Islet of Langerhans (tissue), 1 donor: ENCODE data around the gene SELENOO.

Source experiments
- FAIRE-seq: peaks from one replicate; lab custom pipeline; 2011; peaks lifted over from hg19 to GRCh38; lab: Jason Lieb, UNC

SELENOO gene

DNA sequence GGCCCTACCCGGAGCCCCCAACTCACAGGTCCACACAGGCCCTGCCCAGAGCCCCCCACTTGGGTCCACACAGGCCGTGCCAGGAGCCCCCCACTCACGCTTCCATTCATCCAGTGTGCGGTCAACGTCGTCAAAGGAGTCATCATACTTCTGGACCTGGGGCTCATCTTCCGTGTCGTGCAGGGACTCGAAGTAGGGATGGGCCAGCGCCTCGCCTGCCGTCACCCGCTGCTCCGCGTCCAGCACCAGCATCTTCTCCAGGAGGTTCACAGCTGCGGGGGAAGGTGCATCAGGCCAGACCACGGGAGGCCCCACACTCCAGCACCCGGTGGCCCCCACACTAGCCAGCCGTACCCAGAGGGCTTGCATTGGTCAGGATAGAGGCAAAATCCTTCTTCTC, 54.3 kb downstream of the SELENOO start:
- FAIRE-seq, result no peak

DNA sequence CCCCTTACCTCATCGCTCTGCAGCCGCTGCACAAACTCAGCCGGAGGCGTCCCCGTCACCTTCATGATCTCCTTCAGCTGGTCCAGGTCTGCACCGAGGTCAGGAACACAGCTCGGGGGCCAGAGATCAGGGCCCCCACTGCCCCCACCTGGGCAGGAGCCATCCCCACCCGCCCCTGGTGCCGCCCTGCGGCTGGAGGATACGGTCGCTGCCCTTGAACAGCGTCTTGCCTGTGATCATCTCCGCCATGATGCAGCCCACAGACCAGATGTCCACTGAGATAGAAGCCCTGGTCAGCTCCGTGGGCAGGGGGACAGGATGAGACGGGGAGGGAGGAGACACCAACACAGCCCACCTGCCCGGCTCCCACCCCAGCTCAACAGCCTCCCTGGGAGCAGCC, 54.8 kb downstream of the SELENOO start:
- no peak for FAIRE-seq

DNA sequence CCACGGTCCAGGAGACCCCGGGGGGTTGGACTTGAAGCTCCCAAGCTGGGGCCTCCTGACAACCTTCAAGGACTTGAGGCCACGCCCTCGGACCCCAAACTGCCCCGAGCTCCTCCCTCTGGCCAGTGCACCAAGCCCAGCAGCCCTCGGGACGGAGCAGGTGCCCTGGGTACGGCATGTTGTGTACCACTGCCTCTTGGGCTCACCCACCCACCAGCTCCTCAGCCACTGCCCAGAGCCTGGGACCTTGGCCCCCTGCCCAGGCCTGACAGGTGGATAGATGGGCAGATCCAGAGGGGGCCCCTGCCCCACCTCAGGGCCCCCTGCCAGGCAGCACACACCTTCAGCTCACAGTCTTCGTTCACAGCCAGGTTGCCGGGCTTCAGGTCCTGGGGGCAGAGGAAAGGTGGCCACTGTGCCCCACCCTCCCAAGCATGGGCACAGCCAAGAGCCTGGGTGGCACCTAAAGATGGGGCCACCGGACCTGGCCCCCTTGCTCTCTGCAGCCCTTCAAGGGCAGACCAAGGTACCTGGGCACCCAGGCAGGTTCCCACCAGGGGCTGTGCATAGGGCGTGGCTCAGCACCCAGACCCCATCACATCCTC, 55.5 kb downstream of the SELENOO start:
- no peak for FAIRE-seq

DNA sequence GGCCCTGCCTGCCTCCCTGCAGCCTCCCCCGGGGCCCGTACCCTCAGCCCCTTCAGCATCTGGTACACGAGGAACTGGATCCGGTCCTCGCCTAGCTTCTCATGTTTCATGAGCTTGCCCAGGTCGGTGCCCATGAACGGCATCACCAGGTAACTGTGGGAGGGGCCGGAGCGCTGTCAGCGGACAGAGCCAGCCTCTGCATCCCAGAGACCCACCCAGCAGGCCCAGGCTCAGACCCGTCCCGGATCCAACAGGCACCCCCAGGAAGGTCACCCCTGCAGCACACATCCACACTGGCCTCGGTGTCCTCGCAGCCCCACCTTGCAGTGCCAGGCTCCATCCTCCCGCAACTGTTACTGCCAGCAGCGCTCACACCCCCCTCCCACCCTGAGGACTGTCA, 56.2 kb downstream of the SELENOO start:
- FAIRE-seq, result no peak

DNA sequence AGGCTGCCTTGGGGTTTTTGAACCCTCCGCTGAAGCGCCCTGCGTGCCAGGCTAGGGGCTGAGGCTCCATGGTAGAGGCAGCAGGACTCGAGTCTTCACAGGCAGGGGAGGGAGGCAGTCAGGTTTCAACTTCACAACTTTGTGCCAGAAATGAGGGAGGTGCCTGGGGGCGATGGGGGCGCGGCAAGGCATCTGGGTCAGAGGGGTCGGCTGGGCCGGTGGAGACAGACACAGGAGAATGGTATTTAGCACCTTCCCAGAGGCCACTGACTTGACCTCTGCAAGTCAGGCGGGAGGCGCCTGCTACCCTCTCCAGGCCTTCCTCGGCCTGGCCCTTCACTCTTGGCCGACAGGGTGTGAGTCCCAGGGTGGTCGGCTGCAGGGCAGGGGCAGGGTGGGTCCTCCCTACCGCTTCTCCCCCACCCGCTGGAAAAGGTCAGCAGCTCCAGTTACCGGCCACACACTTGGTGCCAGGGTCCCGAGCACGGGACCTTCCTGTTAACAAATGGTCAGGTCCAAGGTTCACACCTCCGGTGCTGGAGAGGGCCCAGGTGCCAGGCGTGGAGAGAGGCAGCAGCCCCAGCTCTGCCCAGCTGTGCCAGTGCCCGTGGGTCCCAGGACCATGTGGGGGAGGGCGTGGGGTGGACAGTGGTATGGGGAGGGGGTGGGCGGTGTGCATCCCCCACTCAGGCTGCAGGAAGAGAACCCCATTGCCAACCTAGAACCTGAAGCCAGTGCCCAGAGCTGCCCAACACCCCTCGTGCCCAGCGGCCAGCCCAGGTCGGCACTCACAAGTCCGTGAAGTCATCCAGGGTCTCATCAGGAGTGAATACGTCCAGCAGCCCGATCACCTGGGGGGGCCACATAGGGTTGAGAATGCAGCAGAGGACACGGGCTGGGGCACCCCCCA, 56.9 kb downstream of the SELENOO start:
- no peak for FAIRE-seq

DNA sequence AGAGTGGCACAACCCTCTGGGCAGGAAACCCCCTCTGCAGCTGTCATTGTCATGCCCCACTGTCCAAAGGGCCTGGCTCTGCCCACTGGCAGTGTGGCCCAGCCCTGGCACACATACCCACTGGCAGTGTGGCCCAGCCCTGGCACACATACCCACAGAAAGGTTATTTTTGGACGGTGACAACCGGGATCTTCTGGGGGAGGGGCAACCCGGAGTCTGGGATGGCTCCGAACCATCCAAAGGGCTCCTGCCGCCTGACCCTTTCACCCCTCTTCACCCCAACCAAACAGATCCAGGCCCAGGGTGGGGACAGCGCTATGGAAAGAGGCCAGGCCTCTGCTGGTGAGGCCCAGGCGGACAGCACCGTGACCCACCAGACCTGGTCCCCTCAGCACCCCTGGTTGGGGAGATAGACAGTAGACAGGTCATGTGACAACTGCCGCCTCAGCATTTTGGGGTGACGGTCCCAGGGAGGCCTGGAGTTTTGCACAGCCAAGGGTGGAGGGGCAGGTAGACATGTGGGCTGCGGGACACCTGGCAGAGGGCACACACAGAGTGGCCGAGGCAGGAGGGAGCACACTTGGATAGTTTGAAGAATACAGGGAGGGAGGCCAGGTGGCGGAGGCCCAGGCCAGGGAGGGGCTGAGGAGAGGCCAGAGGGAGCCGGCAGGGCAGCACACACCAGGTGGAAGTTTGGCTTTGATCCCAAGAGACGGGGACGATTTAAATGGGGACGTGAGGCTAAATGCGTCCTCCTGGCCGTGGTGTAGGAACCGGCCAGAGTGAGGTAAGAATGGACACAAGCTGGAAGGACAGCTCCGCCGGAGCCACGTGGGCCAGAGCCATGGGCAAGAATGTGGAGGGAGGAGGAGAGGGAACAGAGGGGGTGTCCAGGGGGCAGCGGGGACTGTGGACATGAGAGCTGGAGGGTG, 57.8 kb downstream of the SELENOO start:
- FAIRE-seq, result no peak

DNA sequence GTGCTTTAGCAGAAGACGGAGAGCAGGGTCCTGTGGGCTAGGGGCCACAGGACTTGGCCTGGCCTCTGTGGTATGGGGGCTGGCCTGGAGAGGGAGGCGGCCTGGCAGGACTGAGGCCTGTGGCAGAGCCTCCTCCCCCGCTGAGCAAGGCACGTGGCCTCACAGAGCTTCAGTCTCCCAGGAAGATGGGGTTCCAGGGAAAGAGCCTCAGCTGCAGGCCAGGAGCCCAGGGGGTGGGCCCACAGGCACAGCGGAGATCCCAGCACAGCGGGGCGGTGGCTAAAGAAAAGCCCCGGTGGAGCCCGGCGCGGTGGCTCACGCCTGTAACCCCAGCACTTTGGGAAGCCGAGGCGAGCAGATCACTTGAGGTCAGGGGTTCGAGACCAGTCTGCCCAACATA, 58.5 kb downstream of the SELENOO start:
- no peak for FAIRE-seq

DNA sequence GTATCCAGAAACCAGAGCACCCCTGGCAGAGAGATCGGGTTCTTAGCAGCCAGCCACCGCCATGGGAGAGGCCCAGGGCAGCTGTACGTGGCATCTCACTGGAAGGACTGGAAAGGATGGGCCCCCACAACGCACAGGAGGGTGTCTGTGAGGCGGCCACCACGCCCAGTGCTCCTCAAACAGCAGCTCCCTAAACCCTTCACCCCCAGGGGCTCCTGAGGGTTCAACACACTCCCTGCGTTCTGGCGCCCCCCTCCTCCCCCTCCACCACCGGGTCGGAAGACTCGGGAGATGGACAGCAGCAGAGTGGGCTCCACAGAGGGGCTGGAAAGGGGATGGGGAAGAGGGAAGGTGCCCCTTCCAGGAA, 59.6 kb downstream of the SELENOO start:
- no peak for FAIRE-seq

DNA sequence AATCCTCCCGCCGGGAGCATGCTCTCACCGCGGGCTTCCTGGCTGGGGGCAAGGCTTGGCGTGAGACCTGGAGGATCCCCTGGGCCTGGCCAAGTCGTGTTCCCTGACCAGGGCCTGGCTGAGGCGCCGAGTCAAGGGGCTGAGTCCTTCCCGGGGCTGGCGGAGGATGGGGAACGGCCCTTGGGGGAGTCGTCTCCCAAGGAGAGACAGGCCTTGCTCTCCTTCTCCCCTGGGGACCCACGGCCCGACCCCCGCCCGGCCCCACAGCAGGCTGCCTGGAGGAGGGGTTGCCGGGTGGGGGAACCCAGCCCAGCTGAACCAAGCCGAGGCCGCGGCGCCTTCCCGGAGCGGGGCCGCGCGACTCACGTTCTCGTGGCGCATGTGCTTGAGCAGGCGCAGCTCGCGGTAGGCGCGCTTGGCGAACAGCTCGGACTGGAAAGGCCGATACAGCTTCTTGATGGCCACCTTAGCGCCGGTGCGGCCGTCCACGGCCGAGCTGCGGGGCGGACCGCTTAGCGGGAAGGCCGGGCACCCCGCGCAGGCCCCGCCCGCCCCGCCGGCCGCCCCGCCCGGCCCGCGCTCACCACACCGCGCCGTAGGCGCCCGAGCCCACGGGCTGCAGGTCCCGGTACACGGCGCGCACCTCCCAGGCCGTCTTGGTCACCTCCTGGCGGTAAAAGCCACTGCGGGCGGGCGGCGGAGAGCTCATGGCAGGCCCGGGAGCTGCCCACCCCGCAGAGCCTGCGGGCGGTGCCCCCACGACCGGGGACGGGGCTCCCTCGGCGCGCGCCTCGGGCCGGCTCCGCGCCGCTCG, 60.2 kb downstream of the SELENOO start:
- no peak for FAIRE-seq

DNA sequence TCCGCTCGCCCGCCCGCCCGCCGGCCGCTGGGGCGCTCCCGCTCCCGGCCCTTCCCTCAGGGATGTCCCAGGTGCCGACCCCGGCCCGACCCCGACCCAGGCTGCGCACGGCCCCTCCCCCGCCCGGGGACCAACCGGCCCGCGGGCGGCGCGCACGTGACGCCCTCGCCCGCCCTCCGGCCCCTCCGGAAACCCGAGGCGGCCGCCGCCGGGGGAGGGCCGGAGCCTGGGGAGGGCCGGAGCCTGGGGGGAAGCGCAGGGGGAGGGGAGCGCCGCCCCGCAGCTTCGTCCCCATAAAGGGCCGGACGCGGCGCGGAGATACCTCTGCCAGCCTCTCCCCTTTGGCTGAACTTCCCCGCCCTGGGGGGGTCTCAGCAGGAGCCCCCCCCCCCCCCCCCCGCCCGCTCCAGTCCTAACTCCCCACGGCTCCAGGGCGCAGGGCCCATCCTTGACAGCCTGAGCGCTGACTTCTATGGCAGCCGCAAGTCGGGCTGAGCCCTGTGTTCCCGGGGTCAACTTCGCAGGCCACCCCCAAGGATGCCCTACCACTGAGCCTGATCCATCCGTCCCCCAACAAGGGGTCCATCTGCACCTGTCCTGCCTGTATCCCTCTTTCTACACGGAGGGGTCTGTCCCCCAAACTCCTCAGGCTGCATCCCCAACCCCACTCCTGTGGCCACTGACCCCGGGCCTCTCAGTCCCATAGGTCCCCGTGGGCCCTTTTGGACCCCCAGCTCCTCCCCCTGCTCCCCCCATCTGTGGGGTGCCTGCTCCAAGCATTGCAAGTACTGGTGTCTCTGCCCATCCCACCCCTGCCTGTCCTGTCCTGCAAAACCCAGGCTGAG, 61.0 kb downstream of the SELENOO start, which contains the start of gene MAPK12:
Gene MAPK12, minus strand, starts transcription at position 69 of the 845 bp plus-strand sequence. CDS start 174 bp downstream, outside the sequence.
- no peak for FAIRE-seq

DNA sequence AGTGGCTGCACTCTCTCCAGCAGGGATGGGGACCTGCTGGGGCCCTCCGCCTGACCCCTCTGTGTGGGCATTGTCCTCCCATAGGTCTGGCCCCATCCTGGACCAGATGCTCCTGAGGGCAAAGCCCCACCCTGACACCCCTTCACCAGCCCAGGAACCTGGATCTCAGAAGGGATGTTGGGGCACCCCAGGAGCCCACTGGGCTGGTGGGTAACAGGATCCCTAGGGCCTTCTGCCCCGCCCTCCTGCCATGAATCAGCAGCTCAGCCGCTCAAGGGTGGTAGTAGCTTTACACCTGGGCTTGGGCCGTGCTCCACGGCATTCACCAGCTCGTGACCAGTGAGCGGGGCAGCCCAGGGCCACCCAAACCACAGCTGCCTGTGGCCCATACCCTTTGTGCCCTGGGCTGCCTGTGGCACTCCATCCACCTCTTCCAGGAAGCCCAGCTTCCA, 61.7 kb downstream of the SELENOO start:
- FAIRE-seq, result no peak

DNA sequence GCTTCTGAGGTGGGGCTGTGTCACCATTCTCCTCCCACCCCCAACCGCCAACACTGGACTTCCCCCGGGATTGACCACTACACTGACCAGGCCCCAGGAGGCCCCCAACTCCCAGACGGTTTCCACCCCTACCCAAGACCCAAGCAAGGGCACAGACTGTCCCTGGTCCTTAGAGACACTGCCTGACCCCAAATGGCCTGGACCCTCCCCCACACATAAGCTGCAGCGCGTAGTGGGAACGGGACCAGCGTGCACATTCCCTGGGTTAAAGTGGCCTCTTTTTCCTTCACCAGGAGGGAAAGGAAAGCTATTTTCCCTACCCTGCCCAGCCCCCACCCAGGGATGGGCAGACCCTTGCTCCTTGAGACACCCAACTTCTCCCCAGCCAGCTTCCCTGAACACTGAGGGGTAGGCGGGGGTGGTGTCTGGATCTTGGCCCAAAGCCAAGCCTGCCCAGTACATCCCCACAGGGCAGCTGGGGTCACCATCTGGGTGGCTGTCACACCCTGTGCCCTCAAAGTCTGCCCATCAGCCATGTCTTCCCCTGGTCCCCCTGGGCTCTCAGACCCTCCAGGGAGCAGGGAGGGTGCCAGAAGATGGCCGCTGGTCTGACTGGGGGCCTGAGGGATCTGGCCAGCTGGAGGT, 62.3 kb downstream of the SELENOO start:
- no peak for FAIRE-seq

DNA sequence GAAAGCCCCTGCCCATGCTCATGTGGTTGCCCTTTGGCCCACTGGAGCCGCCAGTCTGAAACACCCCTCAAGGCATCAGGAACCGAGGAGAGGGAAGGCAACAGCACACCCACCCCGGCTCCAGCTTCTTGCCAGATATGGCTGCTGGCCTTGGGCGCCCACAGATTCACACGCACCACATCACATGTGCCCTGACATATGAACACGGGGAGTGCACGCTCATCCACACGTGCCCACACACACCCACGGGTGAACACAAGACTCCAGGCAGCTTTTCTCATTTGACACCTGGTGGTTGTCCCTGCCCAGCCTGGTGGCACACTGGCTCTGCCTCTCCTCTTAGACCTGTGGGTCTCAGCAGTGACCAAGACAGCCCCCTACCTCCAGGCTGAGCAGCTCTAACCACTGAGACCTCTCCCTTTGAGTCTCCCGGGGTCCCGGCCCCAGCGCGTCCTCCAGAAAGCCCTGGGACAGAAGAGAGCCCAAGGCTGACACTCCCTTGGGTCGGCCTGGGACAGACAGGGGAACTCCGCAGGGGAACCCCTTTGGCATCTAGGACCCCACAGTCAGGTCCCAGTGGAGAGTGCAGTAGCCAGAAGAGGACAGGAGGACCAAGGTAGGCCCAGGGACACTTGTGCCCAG, 63.4 kb downstream of the SELENOO start:
- no peak for FAIRE-seq

DNA sequence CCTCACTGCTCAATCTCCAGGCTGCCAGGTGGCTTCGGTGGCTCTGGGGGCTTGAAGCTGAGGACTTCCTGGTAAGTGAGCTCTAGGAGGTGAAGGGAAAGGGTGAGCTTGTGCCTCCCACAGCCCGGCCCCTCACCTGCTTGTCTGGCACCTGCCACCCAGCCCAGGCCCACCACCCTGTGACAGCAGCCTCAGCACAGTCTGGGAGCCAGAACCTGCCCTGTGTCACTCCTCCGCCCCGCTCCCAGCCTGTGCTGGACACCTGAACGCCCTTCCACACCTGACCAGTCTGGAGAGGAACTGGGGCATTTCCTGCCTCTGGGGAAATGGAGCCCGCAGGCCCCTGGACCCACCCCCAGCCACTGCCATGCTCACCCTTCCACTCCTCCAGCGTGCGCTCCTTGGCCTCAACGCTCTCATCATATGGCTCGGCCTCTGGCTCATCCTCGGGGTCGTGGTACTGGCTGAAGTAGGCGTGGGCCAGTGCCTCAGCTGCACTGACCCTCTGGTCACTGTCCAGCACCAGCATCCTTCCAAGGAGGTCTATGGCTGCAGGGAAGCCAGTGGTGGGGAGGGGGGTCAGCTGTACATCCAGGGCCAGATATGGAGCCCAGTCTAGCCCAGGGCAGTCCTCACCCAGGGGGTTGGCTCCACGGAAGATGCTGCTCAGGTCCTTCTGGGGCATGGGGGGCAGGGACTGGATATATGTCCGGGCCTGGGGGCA, 64.3 kb downstream of the SELENOO start:
- no peak for FAIRE-seq

DNA sequence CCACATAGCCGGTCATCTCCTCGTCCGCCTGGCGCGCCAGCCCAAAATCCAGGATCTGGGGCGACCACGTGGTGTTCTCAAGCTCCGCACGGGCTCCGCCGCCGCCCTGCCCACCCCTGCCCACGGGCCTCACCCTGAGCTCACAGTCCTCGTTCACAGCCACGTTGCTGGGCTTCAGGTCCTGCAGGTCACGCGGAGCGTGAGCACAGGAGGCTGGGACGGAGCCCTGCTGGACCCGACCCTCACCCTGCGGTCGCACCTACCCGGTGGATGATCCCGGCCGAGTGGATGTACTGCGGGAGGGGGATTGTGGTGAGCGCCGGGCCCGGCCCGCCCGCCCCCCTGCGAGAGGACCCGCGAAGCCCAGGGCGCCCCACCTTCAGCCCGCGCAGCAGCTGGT, 66.2 kb downstream of the SELENOO start:
- no peak for FAIRE-seq
